GM03348 (cell line): Measurements from ENCODE around the gene FASTKD2.

ENCODE experiments used
- DNase-seq: peaks from one replicate; pipeline ENCODE4 v3.0.0; 2012; ENCODE audit warnings: low spot score

Gene FASTKD2

GRCh38 chr2:206836722-206837121, 71.3 kb downstream of the FASTKD2 start:
- no peak for DNase-seq

GRCh38 chr2:206837775-206838174, 72.4 kb downstream of the FASTKD2 start:
- DNase-seq: no peak

GRCh38 chr2:206838690-206839089, 73.3 kb downstream of the FASTKD2 start:
- DNase-seq: no peak

DNA sequence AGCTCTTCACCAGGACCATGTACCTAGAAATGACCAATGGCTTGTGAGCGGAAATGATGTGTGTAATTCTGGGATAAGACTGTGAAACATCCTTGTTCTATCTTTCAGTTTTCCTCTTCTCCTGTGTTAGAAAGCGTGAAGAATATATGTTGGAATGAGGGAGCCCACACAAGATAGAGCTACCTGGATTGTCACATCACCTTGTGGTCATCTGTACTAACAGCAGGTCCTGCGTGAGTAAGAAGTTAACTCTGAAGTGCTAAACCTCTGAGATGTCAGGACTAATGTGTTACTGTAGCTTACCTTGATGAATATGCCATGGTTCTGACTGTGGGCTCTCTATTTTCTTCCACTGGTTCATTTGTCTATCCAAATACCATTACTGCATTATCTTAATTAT, 75.6 kb downstream of the FASTKD2 start:
- DNase-seq: no peak
